Ramos (cell line): ENCODE measurements around the gene FGGY.

Experiments
- in situ Hi-C: fragments of 300-500 bp; cut with MboI; formaldehyde crosslinking; loops from one replicate; pipeline ENCODE4 v1.14.3; 2022; ENCODE audit warnings: low sequenced_read_pairs; ENCODE audit not compliant: unreplicated experiment

FGGY gene

DNA sequence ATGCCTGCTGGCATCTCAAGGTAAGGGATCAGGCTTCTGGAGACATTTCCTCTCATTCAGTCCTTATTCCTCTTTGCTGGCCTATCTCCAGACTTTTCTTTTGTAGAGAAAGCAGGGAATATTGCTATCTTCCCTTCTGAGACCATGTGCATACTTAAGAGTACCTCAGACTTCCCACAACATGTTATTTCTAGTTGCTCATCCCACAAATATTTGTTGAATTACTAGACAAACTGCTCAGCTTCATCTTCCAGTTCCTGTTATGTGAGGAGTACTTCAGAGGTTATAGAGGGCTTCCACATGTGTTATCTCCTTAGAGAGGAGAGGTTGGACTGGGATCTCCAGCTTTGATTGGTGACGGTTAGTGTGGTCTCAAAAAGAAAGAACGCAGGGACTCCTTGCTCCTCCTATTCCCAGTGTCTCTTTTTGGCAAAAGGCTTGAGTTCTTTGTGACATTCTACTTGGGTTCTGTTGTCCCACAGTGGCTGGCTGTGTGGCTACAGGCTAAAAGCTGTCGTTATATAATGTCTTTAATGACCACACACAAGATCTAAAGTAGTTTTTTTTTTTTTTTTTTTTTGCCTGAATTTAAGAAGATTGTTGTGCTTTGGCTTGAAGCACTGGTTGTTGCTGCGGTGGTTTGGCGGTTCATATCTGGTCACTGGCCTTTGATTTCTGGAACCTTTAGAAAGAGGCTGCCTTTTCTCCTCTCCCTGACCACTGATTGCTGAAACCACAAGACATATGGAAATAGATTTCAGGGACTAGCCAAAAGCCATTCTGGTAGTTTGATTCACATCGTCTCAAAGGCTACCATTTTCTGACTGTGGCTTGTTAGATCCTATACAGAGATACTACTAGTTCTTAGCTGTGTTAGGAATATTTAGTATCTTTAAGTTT, 78.7 kb downstream of the FGGY start:
- in situ Hi-C loops = no loop called here

DNA sequence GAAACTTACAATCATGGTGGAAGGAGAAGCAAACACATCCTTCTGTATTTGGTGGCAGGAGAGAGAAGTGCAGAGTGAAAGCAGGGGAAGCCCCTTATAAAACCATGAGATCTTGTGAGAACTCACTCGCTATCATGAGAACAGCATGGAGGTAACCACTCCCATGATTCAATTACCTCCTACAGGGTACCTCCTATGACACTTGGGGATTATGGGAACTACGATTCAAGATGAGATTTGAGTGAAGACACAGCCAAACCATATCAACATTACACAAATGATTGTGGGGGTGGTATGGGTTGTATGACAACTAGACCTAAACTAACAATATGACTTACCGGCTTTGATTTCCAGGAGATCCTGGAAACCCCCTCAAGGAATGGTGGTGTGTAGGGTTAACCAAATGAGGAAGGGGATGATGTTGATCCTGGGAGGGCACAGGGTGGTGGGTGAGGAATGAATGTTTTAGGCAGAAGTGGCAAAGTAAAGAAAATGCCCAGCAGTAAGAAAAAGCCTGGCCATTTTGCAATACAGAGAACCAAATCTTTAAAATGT, 80.5 kb downstream of the FGGY start:
- in situ Hi-C loops = no loop called here

GRCh38 chr1:59378621-59379370, 81.9 kb downstream of the FGGY start:
- in situ Hi-C loops = no loop called here

DNA sequence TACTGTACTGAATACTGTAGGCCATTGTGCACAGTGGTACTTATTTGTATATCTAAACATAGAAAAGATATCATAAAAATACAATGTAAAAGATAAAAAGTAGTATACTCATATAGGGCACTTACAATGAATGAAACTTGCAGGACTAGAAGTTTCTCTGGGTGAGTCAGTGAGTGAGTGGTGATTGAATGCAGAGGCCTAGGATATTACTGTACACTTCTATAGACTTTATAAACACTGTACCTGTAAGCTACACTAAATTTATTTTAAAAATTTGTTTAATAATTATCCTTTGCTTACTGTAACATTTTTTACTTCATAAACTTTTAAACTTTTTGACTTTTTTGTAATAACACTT, 82.5 kb downstream of the FGGY start:
- in situ Hi-C loops = no loop called here

DNA sequence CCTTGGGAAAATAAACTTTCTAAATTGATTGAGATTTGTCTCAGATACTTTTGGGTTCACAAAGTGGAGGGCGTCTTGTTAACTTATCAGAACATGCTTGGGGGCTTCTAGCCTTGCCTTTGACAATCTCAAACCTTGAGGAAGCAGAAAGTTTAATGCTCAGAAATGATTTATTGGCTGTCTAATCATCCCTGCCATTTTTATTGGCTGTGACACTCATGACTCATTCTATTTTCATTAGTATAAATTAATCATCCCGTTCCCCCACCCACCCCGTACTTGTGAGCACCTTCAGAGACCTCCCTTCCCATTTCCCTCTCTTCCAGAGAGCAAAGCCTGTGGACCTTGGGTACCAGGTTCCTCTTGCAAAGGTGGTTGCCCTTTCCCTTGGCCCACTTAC, 87.1 kb downstream of the FGGY start:
- in situ Hi-C loops = no loop called here

DNA sequence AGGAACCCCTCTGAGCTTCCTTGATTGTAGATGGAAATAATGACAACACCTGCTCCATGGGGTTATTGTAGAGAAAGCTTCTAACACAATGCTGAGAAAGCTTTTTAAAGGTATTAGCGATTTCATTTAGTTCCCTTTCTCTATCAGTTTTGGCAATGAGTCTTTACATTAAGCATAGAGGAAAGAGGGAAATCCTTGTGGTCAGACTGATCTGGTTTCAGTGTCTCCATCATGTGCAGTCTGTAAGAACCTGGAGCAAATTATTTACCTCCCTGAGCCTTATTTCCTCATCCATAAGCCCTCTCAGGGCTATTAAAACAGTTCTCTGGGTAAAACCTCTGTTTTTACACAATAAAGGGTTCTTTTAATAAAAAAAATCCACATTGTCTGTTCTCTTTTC, 87.5 kb downstream of the FGGY start:
- in situ Hi-C loops = no loop called here

GRCh38 chr1:59388191-59388590, 91.3 kb downstream of the FGGY start:
- in situ Hi-C loops = no loop called here

- in situ Hi-C loops = no loop called here
These were observed 93.0 kb downstream of the FGGY start for GRCh38 chr1:59389847-59390246.

- in situ Hi-C loops = no loop called here
These were observed 93.4 kb downstream of the FGGY start for GRCh38 chr1:59390307-59390706.

- in situ Hi-C loops = no loop called here
These were observed 94.6 kb downstream of the FGGY start for GRCh38 chr1:59391212-59392179.

- in situ Hi-C loops = no loop called here
These were observed 96.6 kb downstream of the FGGY start for GRCh38 chr1:59393211-59394180.

DNA sequence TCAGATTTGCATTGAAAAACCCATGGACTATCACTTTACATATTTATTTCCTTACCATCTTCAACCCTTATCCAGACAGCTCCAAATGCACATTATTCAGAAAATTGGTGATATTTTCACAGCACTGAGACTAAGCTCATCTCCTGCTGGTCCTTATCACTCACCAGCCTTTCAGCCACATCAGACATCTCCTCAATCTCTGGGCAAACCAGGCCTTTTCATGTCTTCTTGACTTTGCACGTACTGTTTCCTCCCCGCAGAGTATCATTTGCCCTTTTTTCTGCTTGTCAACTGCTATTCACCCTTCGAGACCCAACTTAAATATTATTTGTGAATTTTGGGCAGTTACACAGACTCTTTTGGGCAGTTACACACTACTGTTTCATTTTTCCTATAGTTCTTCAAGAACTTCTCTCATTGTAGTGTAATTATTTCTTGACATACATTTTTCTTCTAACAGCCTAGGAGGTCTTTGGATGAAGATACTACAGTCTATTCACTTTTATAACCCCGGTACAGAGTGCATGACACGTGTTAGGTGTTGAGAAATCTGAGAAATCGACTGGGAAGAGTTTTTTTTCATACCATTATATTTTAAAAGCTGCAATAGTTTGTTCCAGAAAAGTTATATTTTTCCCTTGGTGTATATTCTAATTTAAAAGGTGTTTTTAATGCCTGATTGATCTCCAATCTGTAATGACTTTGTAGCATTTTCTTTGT, 98.0 kb downstream of the FGGY start:
- in situ Hi-C loops = no loop called here

- in situ Hi-C loops = no loop called here
These were observed 99.5 kb downstream of the FGGY start for GRCh38 chr1:59396387-59396786.

- in situ Hi-C loops = no loop called here
These were observed 100.4 kb downstream of the FGGY start for GRCh38 chr1:59397139-59397858.

GRCh38 chr1:59399642-59400041, 102.7 kb downstream of the FGGY start:
- in situ Hi-C loops = no loop called here

DNA sequence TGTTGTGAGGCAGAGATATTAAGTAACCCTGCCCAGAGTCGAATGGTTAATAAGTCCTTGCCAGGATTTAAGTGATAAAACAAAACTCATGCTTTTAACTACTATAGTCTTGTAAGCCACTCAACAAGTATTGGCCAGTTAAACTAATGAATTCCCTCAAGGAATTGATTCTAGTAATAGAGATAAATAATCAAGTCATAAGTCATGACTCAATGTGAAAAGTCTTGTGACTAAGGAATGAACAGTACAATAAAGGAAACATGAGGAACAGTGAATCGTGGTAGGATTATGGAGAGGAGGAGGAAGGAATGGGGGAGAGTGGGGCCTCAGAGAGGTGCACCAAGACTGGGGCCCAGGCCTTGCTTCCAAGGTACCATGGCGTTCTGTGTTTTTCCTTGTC, 104.7 kb downstream of the FGGY start:
- in situ Hi-C loops = no loop called here

DNA sequence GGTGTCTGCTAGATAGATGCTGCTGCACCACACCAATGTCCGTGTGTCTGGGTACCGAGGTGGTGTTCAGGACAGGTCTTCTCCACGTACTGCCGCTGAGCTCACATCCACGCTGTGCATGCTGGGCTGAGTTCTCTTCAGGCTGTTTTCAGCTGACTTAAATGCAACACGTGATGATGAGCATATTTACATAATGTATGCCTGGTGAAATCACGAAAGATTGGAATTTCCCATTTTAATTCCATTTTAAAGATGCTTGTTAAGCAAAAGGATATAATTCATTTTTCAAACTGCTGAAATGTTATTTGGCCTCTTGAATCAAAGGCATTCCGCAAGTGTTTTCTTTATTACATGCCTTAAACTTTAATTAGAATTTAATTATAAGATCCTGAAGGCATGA, 107.9 kb downstream of the FGGY start:
- in situ Hi-C loops = no loop called here
